22Rv1 (cell line): ENCODE data around the gene BBS7.

Experiments used
- ZFX ChIP-seq: fragments of 450-650 bp; IDR thresholded peaks from 2 replicates; pipeline ENCODE4 v1.6.1; 2017; ENCODE audit warnings: antibody characterized with exemption, borderline replicate concordance
- TF ChIP-seq, protein P1 (sequence below): fragments of 450-650 bp; IDR thresholded peaks from 2 replicates; pipeline ENCODE4 v1.5.1; 2017; ENCODE audit warnings: mild to moderate bottlenecking

DNA sequence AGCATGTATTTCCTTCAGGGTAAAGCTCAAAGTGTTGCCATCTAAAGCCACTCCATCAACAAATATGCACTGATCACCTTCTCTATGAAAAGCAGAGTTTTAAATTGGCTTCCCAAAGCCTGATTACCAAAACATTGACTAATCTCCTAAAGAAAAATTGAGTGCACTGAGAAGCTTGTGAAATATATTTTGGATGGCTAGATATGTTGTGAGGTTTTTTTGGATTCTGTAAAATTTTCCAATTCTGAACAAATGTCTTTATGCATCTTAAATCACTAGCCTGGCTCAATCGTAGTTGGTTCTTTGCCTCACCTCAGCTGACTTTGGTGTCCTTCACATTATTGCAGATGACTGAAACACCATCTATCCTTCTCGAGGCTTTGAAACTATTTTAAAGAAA lies 84.1 kb downstream of the BBS7 start:
- TF ChIP-seq, protein P1, sequence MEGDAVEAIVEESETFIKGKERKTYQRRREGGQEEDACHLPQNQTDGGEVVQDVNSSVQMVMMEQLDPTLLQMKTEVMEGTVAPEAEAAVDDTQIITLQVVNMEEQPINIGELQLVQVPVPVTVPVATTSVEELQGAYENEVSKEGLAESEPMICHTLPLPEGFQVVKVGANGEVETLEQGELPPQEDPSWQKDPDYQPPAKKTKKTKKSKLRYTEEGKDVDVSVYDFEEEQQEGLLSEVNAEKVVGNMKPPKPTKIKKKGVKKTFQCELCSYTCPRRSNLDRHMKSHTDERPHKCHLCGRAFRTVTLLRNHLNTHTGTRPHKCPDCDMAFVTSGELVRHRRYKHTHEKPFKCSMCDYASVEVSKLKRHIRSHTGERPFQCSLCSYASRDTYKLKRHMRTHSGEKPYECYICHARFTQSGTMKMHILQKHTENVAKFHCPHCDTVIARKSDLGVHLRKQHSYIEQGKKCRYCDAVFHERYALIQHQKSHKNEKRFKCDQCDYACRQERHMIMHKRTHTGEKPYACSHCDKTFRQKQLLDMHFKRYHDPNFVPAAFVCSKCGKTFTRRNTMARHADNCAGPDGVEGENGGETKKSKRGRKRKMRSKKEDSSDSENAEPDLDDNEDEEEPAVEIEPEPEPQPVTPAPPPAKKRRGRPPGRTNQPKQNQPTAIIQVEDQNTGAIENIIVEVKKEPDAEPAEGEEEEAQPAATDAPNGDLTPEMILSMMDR: no peak
- TF ChIP-seq ZFX: no peak
